GM21825 (cell line): Measurements from ENCODE around the gene RAB6B.

ENCODE experiments used
- ATAC-seq: cut with Tn5 transposase; IDR thresholded peaks from one replicate; pipeline ENCODE4 v1.9.1; 2021; ENCODE audit warnings: mild to moderate bottlenecking, moderate library complexity; ENCODE audit not compliant: unreplicated experiment

Gene RAB6B

DNA sequence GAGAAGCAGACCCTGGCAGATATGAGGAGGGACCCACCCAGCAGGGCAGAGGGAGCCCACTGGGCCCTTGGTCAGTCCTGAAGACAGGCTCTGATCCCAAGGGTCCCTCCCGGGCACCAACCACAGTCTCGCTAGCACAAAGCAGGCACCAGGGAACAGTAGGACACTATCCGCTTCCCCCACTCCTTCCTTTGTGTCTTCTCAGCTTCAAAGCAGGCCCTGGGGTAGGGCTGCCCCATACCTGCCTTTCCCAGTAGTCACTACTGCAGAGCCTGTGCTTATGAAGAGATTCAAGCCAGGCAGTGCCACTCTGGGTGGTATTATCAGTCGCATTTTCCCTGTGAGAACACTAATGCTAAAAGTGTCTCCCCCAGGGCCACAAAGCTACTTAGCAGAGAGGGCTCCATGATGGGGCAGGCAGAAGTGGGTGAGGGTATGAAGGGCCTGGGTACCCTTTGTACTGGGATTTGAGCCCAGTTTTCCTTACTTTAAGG is 57.3 kb downstream of the RAB6B start:
- no peak for ATAC-seq

DNA sequence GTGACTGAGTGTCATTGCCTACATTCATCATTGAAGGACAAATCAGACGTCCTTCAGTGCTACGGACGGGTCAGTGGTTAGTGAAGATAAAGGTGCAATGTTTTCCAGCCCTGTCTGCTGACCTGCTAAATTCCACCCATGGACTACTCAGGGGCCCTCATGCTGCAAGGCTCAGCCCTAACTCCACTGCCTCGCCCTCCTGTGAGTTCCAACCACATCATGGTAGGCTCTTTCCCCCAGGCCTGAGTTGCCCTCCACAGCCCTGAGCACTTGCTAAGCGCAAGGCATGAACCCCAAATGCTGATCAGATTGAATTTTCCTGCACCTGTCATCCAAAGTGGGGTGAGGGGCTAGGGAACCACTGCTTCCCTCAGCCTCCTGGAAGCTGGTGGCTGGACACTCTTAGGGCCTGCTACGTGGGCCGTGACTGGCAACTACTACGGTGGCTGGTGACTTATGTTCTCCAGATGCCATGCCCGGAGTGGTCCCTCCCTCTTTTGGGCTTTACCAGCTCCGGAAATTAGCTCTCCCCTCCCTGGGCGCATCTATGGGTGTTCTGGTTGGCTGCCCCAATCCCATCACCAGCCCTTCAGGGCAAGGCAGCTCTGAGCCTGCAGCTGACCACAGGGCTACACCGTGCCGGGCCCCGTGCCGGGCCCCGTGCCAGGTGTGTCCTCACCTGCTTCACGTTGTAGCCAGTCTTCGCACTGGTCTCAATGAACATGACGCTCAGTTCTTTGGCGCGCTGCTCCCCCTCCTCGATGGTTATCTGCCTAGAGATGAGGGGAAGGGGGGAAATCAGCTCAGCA is 58.0 kb downstream of the RAB6B start:
- no peak for ATAC-seq

DNA sequence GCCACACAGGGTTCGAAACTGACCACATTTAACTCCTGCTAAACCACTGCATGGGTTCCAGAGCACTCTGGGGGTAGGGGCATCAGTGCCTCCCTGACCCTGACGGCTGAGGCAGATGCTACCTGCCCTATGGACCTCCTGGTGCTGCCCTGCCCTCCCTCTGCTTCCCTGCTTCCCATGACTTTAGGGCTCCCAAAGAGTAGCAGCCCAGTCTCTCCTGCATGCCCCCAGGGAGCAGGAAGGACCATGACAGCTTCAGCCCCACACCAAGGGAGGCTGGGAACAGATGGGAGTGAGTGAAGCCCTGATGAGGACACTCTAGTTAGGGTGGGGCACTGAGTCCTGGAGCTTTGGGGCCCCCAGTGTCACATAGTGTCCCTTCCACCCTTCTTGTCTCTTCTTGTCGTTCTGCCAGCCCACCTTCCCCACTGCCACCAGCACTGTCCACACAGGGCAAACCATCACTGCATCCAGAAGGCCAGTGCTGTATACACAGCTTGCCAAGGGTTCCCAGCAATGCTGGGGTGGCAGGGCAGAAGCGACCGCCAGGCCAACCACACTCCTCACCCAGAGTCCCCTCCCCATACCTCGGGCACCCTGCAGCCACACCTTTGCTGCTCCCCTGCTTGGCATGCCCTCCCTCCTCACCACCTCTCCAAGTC is 59.1 kb downstream of the RAB6B start:
- no peak for ATAC-seq

DNA sequence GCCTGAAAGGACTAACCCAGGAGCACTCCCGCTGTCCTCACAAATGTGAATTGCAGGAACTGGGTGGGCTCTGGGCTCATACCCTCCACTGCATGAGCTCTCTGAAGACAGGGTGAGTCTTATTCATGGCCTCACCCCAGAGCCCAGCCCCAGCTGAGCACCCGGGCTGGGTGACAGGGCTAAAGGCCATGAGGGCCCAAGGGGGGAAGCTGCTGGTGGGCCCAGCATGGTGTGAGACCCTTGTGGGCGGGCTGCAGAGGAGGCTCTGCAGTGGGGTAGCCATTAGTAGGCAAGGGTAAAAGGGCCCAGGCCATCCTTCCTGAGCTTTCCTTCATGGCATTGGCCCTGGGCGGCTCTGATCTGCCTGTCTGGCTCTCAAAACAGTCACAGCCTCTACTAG is 59.7 kb downstream of the RAB6B start:
- no peak for ATAC-seq

DNA sequence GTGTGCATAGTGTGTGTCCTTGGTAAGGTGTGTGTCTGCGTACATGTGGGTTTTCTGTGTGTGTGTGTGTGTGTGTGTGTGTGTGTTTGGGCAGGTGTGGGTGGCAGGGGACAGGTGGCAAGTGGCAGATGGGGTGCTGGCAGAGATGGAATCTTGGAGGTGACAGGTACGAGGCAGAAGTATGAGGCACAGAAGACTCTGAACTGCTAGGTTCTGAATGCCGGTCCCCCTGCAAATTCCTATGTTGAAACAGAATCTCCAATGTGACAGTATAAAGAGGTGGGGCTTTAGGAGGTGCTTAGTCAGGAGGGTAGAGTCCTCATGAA is 60.3 kb downstream of the RAB6B start:
- no peak for ATAC-seq

DNA sequence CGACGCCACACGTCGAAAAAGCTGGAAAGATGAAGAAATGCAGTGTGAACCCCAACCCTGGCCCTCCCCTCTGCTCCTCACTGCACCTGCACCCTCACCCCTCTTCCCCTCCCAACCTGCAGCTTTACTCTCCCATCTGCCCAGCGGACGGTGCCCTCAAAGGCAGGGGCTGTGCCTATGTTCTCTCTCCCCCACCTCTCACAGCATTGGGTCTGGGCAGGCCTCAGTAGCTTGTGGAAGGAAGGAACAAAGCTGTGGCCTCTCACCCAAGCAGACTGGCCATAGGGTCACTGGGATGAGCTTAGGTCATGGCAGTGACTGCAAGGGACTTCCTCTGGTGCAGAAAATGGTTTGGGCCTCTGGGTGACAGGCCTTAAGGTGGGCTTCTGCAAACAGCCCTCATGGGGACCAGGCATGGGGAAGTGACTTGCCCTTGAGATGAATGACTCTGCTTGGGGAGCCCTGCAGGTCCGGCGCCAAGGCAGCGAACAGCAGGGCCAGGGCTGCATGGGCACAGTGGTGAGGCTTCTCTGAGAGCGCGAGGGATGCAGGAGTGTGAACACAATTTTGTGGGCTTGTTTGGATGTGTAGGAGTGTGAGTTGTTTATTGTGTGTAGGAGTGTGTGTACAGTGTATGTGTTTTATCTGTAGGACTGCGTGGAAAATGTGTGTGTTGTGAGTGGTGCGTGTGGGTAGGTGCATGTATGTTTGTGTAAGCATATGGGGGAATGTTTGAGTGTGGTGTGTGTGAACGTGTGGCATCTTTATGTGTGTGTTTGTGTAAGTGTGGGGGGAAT is 60.9 kb downstream of the RAB6B start:
- no peak for ATAC-seq

DNA sequence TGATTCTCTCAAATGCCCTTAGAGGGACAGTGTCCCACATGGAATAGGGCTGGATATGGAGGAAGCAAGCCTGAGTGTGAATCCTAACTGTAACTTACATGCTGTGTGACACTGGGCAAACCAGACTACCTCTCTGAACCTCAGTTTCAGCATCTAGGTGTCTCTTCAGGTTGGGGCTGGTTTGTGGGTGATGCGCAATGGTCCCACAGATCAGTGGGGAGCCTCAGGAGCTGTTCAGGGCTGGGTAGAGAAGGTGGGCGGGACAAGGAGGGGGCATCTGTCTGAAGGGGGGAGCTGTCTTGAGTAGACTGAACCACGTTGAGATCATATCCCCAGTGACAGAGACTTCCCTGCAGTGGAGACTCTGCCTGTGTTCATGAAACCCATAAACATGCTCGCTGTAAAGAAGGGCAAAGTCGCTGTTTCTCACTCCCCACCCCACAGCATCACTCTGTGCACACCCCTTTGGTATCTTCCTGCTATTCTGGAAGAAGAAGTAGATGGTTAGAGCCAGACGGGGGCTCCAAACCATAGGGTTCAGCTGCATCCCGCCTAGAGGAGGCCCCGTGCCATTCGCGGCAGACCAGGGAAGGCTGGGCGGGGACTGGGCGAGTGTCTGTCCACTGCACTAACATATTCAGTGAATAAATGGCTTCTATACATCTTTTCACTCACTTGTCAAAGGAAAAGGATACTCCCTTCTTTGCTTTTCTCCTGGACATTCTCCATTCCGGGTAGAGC is 61.6 kb downstream of the RAB6B start:
- ATAC-seq: no peak

DNA sequence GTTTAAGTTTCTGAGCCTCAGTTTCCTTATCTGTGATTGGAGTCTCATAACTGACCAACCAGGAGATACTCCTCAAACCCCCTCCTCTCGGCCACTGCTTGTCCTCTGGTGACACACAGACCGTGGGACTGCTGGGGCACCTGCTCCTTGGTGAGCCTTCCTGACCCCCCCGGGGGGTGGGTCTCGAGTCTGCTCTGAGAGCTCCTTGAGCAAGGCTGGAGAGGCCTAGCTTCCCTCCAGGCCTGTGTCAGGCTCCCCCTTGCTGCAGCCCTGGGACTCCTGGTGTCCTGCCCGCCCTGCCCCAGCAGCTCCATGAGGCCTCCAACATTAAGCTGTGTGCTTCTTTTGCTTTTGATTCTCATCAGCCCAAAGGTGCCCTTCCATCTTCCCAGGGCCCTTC is 62.4 kb downstream of the RAB6B start:
- ATAC-seq: no peak

DNA sequence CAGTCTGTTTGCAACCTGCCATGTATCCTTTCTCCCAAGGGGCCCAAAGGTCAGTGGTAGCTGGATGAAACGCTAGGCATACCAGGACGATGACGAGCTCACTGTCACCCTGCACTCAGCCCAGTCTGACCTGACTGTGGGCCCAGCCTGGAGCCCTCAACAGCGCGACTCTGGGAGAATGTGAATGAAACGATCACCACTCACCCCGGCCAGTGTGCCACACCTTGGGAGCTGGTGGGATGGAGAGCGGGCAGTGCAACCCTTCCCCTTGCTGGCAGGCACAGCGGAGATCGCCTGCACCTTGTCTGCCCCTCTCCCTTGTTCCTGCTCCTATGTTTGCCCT is 62.9 kb downstream of the RAB6B start:
- ATAC-seq: no peak

DNA sequence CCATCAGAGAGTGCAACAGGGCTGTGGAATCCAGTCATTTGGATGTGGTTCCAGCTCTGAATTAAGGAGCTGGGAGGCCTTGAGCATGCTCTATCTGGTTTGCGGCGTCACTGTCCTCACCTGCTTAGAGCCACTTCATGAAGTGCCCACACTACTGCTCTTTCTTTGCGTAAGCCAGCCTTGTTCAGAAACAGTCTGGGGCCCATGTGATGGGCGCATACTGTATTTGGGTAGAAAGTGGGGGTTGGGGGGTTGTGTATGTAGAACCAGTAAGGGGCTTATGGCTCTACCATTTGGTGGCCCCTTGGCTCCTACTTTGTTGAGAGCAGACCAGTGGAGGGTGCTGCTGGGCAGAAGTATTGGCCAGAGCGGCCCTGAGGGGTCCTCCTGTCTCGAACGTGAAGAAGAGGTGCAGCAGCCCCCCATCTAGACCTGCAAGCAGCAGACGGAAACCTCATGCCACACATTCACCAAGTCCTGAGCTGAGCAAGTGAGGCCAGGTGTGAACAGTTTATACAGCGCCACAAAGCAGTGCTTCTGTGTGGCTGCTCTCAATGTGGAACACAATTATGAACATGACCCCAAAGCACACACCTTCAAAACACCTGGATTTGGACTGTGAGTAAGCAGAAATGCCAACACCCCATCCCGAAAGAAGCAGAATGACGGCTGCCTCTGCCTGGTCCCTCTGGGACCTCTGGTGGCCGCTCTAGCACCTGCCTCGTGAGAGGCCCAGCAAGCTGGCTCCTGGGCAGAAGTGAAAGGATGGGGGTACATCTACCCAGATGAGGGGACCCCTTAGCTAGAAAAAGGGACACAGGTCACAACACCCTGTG is 63.5 kb downstream of the RAB6B start:
- no peak for ATAC-seq

DNA sequence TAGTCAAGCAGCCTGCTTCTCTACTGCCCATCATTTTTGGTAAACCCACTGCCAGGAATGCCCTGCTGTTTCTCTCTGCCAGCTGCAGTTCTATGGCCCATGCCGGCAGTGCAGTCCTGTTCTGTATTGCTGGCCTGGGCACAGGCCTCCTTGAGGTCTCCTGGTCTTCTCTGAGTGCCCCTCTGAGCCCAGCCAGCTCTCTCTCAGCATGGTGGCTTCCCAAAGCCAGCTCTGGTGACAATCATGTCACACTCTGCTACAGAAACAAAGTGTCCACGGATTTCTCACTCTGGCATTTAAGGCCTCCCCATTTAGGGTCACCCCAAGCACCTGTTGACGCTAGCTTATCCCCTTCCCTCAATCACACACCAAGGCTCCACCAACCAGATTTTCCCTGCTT is 65.6 kb downstream of the RAB6B start:
- ATAC-seq: no peak

DNA sequence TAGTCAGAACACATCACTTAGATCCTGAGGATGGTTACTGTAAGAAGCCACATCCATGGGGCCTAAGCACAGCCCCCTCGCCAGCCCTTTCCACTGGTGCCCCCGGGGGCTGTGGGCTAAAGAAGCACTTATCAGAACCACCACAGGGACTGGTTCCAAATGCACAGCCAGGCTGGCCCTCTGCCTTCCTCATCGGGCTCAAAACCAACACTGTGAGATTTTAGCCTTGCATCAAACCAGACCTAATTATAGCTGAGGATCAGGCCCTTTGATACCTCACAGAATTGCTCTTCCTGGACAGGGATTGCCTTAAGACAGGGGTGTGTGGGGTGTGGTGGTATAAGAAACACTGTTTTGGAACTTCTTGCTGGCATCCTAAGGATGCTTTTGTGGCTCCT is 66.4 kb downstream of the RAB6B start:
- no peak for ATAC-seq

DNA sequence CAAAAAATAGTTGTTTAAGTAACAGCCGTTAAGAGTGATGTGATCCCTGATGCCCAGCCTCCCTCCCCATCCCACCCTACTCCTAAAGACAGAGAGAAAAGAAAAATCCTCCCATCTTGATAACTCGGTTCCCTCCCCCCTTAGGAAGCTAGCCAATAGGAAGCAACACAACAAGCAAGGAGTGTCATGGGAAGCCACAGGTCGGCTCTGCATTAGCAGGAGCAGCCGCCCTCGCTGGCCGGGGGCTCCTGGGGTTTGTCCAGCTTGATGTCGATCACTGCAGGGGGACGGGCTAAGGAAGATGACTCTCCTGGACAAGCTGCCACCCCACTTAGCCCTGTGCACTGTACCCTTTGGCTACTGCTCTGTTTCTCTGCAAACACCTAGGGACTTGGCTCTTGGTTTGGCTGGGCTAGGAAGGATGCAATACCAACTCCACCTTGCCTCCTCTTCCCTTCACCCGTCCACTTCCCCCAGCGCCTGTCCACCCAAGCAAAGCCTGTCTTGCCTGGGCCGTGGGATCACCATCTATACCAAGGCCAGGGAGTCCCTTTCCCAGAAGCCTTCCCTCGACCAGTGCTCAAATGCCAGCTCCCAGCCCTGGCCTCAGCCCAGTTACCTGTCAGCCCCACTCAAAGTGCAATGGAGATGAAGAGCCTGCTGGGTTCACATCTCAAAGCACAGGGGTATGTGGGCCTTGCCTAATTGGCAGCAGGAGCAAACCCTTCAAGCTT is 66.9 kb downstream of the RAB6B start:
- ATAC-seq: no peak

DNA sequence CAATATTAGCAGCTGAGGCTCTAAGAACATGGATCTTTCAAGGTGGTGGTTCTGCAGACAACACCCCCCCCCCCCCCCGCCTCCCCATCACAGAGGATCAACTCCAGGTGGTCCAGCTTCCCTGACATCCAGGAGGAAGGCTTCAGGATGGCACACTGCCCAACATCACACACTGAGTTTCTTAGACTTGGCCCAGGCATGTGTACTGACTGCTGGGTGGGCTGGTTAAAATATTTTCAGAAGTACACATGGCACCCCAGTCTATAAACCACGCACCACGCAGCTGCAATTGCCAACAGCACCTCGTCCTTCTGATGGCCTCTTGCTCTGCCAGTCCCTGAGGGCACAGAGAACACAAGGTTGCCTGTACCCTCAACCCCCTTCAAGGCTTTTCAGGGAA is 68.0 kb downstream of the RAB6B start:
- no peak for ATAC-seq

DNA sequence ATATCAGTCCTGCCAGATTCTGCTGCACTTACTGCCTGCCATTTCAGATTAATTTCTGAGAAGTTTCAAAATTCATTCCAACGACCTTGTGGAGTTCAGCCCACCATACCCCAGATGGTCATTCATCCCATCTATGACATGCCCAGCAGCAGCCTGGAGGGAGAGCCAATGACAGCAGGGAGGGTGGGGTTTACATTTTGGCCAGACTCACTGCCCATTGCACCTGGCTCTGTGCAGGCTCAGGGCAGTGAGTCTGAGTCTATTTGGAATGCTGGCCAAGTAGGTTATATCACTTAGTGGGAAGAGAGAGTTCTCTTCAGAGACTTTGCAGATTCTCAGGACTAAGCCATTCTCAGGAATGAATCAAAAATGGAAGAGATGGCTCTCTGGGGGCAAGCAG is 68.5 kb downstream of the RAB6B start:
- ATAC-seq: no peak

DNA sequence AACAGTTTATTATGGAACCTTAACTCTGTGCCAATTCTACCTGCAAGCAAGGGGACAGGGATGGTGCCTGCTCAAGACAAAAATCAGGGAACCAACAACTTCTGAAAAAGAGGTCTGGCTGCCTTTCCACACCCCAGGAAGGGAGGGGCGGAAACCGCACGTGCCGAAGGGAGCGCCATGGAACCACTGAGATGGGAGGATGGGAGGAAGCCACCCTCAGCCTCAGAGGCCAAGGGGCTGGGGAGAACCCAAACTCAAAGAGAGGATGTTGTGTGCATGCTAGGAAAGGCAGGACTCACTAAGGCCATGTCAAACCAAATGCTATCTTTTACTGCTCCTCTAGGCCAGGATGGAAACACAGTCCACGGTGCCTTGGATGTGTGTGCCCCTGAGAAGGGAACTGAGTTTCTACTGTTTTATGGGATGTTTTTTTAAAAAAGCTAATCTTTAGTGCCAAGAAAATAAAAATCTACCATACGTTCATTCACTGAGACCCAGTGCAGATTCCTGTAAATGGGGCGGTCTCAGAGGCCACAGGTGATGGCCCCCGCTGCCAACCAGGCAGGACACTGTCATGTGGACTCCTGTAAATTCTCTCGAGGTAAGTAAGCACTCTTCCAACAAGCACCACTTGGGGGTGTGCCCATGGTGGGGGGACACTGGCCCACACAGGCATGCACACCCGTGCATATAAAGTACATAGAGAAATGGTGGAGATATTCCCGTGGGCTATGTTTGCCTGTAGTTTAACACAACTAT is 69.5 kb downstream of the RAB6B start:
- ATAC-seq: no peak

DNA sequence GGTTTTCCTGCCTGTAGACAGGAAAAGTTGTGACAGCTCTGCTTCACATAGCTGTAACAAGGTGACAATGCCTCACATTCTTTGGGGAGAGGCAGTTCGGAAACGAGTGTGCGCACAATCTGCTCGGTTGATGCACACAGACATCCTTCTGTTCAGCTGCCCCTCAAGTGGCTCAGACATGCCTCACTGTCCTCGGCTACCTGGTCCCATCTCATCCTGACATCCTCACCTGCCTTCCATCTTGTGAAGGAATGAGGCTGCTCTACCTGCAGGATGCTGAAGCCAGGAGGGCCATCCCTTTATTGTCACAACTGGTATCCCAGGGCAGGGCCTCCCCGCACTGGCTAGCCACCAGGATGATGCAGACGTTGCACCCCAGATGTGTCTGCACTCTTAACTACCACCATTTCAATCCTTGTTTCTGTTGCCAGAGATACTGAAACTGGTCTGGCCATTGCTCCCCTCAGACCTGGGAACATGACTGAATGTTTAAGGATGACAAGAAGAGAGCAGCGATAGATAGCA is 70.7 kb downstream of the RAB6B start:
- ATAC-seq: no peak

DNA sequence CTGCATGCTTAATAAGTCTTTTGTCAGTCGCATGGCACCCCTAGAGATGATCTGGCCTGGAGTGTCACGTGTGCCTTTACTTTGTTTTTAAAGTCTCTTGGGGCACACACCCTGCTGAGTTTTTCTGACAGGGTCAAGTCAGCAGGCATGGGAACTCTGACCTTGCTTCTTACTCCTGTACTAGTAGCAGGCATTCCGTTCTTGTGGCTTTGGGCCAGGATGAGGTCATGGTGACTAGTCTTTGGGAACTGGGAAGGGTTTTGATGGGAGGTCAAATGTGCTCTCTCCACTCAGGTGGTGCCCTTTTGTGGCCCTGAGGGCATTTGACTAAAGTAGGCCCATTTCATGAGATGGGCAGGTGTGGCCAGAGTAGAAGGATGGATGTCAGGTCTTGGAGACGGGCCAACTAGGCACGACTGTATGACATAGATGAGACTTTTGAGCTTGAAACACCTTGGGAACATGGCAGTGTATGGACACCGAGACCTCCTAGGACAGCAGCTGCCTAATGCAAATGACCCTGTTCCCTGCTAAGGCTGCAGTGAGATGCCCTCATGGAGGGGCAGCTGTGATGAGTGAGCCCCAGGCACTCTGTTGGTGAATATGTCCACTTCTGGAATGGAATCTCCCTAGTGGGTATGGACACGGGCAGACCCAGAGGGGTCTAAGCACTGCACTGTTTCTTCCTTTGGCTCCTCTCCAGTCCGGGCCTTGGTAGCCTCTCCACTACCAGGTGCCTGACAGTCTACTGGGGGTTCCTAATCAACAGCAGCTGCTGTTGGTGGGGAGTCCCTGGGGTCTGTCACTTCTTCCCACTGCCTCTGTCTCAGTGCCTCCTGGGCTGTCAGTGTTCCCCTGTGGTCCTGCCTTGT is 73.7 kb downstream of the RAB6B start:
- no peak for ATAC-seq
